ENCODE results near the gene PKNOX2. TPM values are rescaled to one million over a fixed set of nuclear protein-coding genes. Genes with fewer than 3 reads are reported as not detected.
A peak's percentile ranks its signal among the peaks of the same experiment; 100 is the strongest.

The PKNOX2 gene
- total and polyA plus RNA-seq, 2 of the 4 experiments (the other 2 are of a cell fraction): 0.72 to 2.3 TPM

DNA sequence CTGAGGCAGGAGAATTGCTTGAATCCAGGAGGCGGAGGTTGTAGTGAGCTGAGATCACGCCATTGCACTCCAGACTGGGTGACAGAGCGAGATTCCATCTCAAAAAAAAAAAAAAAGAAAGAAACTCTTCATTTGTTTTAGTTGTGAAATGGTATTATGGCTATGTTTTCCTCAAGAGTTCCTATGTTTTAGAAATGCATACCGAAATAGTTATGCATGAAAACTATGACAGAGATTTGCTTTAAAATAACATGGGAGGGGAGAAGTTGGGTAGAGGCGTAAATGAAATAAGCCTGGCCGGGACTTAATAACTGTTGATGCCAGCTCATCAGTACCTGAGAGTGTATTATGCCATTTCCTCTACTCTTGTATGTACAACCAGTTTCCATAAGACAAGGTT is 283.2 kb downstream of the PKNOX2 start:
- peak; percentile 18 for ATAC-seq (ENCODE audit: low read depth)
- DNase-seq: no peak
- no peaks in the 10 kb centered on the region for H3K9me3 ChIP-seq (ENCODE audit: control insufficient read depth, insufficient read depth, low read length)
- H3K56ac ChIP-seq (ENCODE audit: extremely low read depth, insufficient read depth, low read length): no peak overlapping the region
- no peak overlapping the region for H3K9ac ChIP-seq (ENCODE audit: low read depth, low read length)
- H3K23ac ChIP-seq (ENCODE audit: low read depth, low read length): no peak overlapping the region
- no peak overlapping the region for H2AFZ ChIP-seq (replicated peaks; ENCODE audit: low read length, poor library complexity)
- in situ Hi-C loops (cut with MboI; ENCODE audit: low sequenced_read_pairs): no loop called here
- H3K4me2 ChIP-seq (ENCODE audit: low read depth, low read length): peak overlapping the region; percentile 42; the same call in 1 of the 2 replicates
- H2BK20ac ChIP-seq (ENCODE audit: low read depth, low read length): no peak overlapping the region
- WGBS, 2 experiments (ENCODE audit: extremely low coverage in 2 of 2, insufficient read length in 1 of 2): no CpG with 5 or more reads among the region's 6 CpGs
- TF ChIP-seq SMC3 (IDR thresholded peaks at IDR 0.05; ENCODE audit: low read depth, low read length) (no peak), RCOR1 (IDR thresholded peaks at IDR 0.05; ENCODE audit: insufficient replicate concordance, low read length) (no peak), USF2 (IDR thresholded peaks at IDR 0.05; ENCODE audit: low read depth, low read length) (no peak), FOS (IDR thresholded peaks at IDR 0.05; ENCODE audit: low read depth, low read length) (no peak), CEBPB (IDR thresholded peaks at IDR 0.05; ENCODE audit: low read depth, low read length) (no peak), BHLHE40 (IDR thresholded peaks at IDR 0.05; ENCODE audit: low read depth, low read length) (no peak), MXI1 (IDR thresholded peaks at IDR 0.05; ENCODE audit: borderline replicate concordance, low read depth, low read length) (no peak), MAFK (IDR thresholded peaks at IDR 0.05; ENCODE audit: low read depth, low read length) (no peak), POLR2A (IDR thresholded peaks at IDR 0.05; ENCODE audit: low read depth, low read length) (no peak), NFE2L2 (IDR thresholded peaks at IDR 0.05; ENCODE audit: low read depth, low read length) (no peak), MAZ (IDR thresholded peaks at IDR 0.05; ENCODE audit: borderline replicate concordance, low read depth, low read length) (no peak), RAD21 (IDR thresholded peaks at IDR 0.05; ENCODE audit: low read length) (no peak)
- TF ChIP-seq, protein P1, sequence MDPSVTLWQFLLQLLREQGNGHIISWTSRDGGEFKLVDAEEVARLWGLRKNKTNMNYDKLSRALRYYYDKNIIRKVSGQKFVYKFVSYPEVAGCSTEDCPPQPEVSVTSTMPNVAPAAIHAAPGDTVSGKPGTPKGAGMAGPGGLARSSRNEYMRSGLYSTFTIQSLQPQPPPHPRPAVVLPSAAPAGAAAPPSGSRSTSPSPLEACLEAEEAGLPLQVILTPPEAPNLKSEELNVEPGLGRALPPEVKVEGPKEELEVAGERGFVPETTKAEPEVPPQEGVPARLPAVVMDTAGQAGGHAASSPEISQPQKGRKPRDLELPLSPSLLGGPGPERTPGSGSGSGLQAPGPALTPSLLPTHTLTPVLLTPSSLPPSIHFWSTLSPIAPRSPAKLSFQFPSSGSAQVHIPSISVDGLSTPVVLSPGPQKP (IDR thresholded peaks at IDR 0.05; ENCODE audit: borderline replicate concordance, low read depth, low read length): no peak
- TF ChIP-seq, protein P2, sequence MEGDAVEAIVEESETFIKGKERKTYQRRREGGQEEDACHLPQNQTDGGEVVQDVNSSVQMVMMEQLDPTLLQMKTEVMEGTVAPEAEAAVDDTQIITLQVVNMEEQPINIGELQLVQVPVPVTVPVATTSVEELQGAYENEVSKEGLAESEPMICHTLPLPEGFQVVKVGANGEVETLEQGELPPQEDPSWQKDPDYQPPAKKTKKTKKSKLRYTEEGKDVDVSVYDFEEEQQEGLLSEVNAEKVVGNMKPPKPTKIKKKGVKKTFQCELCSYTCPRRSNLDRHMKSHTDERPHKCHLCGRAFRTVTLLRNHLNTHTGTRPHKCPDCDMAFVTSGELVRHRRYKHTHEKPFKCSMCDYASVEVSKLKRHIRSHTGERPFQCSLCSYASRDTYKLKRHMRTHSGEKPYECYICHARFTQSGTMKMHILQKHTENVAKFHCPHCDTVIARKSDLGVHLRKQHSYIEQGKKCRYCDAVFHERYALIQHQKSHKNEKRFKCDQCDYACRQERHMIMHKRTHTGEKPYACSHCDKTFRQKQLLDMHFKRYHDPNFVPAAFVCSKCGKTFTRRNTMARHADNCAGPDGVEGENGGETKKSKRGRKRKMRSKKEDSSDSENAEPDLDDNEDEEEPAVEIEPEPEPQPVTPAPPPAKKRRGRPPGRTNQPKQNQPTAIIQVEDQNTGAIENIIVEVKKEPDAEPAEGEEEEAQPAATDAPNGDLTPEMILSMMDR (conservative IDR thresholded peaks at IDR 0.05; ENCODE audit: low read depth, low read length): no peak
- H2BK120ac ChIP-seq (ENCODE audit: low read depth, low read length): no peak overlapping the region
- dilution Hi-C loops (cut with HindIII; ENCODE audit: low sequenced_read_pairs, unreplicated experiment): no loop called here
- no peak overlapping the region for H2AK9ac ChIP-seq (replicated peaks; ENCODE audit: low read depth, low read length, poor library complexity)
- no peak overlapping the region for H2AK5ac ChIP-seq (ENCODE audit: low read depth, low read length)
- no peak overlapping the region for H4K5ac ChIP-seq (ENCODE audit: low read depth, low read length)
- no peak overlapping the region for H3K18ac ChIP-seq (ENCODE audit: low read depth, low read length)
- H3K9me1 ChIP-seq (ENCODE audit: insufficient read depth, low read length): peaks cover 8% of the 10 kb centered on the region; the same call in 1 of the 2 replicates
- H3K14ac ChIP-seq (replicated peaks; ENCODE audit: low read depth, low read length): no peak overlapping the region
- H3K79me1 ChIP-seq (ENCODE audit: low read depth in 1 of 2, low read length in 2 of 2): no peaks in the 10 kb centered on the region
- H3K4ac ChIP-seq (ENCODE audit: low read depth, low read length): no peak overlapping the region
- intact Hi-C loops (cut with micrococcal nuclease): no loop called here
- no peak overlapping the region for H2BK5ac ChIP-seq (ENCODE audit: low read depth, low read length, poor library complexity, severe bottlenecking)
- BruUV-seq (replicated peaks): no TSS peak
- ChIA-PET POLR2A (ENCODE audit: unreplicated experiment) (no interaction called here), CTCF (no interaction called here)
- H3K4me1 ChIP-seq (ENCODE audit: control insufficient read depth, insufficient read depth, low read length): peaks cover 13% of the 10 kb centered on the region
- H4K8ac ChIP-seq (ENCODE audit: low read depth in 2 of 2, low read length in 2 of 2): no peak overlapping the region
- no peak overlapping the region for H3K27ac ChIP-seq (ENCODE audit: insufficient read depth, low read length)
- no peak overlapping the region for H2BK15ac ChIP-seq (ENCODE audit: low read depth, low read length)
- H4K20me1 ChIP-seq (ENCODE audit: insufficient read depth, low read length): no peaks in the 10 kb centered on the region
- no peak overlapping the region for H4K91ac ChIP-seq (ENCODE audit: insufficient read depth, low read depth, low read length)
- no peak overlapping the region for H3K4me3 ChIP-seq (ENCODE audit: insufficient read depth, low read depth, low read length)
- peaks cover 6% of the 10 kb centered on the region; the same call in 1 of the 2 replicates for H3K36me3 ChIP-seq (ENCODE audit: control insufficient read depth, insufficient read depth, low read length)
- H3K27me3 ChIP-seq (ENCODE audit: control insufficient read depth, insufficient read depth, low read length): no peaks in the 10 kb centered on the region

All from IMR-90 (cell line).